Measurements from ENCODE around the gene MKNK2.

Gene MKNK2

DNA sequence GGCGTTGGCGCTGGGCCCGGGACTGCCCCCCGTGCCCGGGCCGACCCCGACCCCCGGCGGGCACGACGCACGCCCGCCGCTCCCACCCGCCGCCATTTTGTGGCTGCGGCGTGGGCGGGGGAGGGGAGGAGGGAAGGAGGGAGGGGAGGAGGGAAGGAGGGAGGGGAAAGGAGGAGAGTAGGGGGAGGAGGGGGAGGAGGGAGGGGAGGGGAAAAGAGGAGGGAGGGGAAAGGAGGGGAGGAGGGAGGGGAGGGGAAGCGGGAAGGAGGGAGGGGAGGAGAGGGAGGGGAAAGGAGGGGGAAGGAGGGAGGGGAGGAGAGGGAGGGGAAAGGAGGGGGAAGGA is 35.5 kb downstream of the MKNK2 start, which contains the start of gene BTBD2:
Gene BTBD2 (minus strand): TSS at position 107 of the 343 bp plus-strand sequence. CDS start 11 bp downstream, at position 96.
- Histone ChIP-seq H3K9ac (ENCODE audit: low read length) (peak within 1 kb of the TSS; percentile 68), H3K4me1 (ENCODE audit: insufficient read depth, low read length, severe bottlenecking) (peaks cover 14% of the 10 kb centered on the region), H3K9me3 (ENCODE audit: low read length) (no peaks in the 10 kb centered on the region), H2AFZ (ENCODE audit: low read length) (no peak within 1 kb of the TSS), H3F3A (ENCODE audit: insufficient read depth, low read length) (no peaks in the 10 kb centered on the region), H3K27me3 (ENCODE audit: insufficient read depth, low read length) (no peaks in the 10 kb centered on the region), H3K36me3 (ENCODE audit: insufficient read depth, low read length) (no peaks in the 10 kb centered on the region), H3K79me2 (ENCODE audit: insufficient read depth, low read length) (no peaks in the 10 kb centered on the region), H4K20me1 (ENCODE audit: insufficient read depth, low read length) (no peaks in the 10 kb centered on the region), H3K4me3 (ENCODE audit: low read depth, low read length, poor library complexity, severe bottlenecking) (peak within 1 kb of the TSS; percentile 71), H3K9me2 (ENCODE audit: low read depth, low read length) (no peaks in the 10 kb centered on the region), H3K27ac (ENCODE audit: low read depth, low read length, poor library complexity, severe bottlenecking) (no peak within 1 kb of the TSS), H3K4me2 (ENCODE audit: low read length) (peak within 1 kb of the TSS; percentile 78)
- no peak for TF ChIP-seq EZH2 (IDR thresholded peaks at IDR 0.05; ENCODE audit: borderline replicate concordance, low read length)
- TF ChIP-seq, protein P1, sequence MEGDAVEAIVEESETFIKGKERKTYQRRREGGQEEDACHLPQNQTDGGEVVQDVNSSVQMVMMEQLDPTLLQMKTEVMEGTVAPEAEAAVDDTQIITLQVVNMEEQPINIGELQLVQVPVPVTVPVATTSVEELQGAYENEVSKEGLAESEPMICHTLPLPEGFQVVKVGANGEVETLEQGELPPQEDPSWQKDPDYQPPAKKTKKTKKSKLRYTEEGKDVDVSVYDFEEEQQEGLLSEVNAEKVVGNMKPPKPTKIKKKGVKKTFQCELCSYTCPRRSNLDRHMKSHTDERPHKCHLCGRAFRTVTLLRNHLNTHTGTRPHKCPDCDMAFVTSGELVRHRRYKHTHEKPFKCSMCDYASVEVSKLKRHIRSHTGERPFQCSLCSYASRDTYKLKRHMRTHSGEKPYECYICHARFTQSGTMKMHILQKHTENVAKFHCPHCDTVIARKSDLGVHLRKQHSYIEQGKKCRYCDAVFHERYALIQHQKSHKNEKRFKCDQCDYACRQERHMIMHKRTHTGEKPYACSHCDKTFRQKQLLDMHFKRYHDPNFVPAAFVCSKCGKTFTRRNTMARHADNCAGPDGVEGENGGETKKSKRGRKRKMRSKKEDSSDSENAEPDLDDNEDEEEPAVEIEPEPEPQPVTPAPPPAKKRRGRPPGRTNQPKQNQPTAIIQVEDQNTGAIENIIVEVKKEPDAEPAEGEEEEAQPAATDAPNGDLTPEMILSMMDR (IDR thresholded peaks at IDR 0.05; ENCODE audit: low read length): no peak

DNA sequence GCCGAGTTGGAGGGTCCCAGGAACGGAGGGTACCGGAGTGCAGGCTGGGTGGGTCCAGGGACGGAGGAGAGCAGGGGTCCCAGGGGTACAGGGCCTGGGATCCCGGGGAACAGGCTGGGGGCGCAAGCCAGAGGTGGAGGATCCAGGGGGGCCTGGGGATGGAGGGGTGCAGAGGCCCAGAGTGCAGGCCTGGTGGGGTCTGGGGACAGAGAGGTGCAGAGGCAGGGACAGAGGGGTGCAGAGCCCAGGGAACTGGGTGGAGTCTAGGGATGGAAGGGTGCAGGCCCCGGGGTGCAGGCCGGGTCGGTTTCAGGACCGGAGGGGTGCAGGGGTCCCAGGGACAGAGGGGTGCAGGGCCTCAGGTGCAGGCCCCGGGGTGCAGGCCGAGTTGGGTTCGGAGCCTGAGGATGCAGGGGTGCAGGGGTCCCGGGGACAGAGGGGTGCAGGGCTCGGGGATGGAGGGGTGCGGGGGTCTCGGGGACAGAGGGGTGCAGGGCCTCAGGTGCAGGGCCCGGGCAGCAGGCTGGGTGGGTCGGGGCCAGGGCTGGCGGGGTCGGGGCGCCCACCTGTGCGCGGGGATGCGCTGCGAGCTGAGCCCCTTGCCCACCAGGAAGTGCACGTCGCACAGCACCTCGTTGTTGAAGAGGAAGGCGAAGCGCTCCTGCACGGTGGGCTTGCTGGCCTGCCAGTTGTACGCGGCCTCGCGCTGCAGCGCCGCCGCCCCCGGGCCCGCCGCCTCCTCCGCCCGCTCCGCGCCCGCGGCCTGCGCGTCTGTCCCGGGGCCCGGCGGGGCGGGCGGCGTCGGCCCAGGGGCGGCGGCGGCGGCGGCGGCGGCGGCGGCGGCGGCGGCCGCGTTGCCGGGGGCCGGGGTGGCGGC is 36.1 kb downstream of the MKNK2 start:
- H3K4me2 ChIP-seq (ENCODE audit: low read length): peak overlapping the region; percentile 78
- H3K27ac ChIP-seq (ENCODE audit: low read depth, low read length, poor library complexity, severe bottlenecking): no peak overlapping the region
- no peaks in the 10 kb centered on the region for H3F3A ChIP-seq (ENCODE audit: insufficient read depth, low read length)
- no peaks in the 10 kb centered on the region for H3K9me2 ChIP-seq (ENCODE audit: low read depth, low read length)
- H3K9ac ChIP-seq (ENCODE audit: low read length): peak overlapping the region; percentile 68
- no peak overlapping the region for H2AFZ ChIP-seq (ENCODE audit: low read length)
- peak overlapping the region; percentile 71 for H3K4me3 ChIP-seq (ENCODE audit: low read depth, low read length, poor library complexity, severe bottlenecking)
- no peaks in the 10 kb centered on the region for H3K9me3 ChIP-seq (ENCODE audit: low read length)
- H3K79me2 ChIP-seq (ENCODE audit: insufficient read depth, low read length): no peaks in the 10 kb centered on the region
- TF ChIP-seq, protein P1 (IDR thresholded peaks at IDR 0.05; ENCODE audit: low read length): no peak
- no peak for TF ChIP-seq EZH2 (IDR thresholded peaks at IDR 0.05; ENCODE audit: borderline replicate concordance, low read length)
- H3K4me1 ChIP-seq (ENCODE audit: insufficient read depth, low read length, severe bottlenecking): peaks cover 14% of the 10 kb centered on the region
- H3K27me3 ChIP-seq (ENCODE audit: insufficient read depth, low read length): no peaks in the 10 kb centered on the region
- no peaks in the 10 kb centered on the region for H3K36me3 ChIP-seq (ENCODE audit: insufficient read depth, low read length)
- H4K20me1 ChIP-seq (ENCODE audit: insufficient read depth, low read length): no peaks in the 10 kb centered on the region

DNA sequence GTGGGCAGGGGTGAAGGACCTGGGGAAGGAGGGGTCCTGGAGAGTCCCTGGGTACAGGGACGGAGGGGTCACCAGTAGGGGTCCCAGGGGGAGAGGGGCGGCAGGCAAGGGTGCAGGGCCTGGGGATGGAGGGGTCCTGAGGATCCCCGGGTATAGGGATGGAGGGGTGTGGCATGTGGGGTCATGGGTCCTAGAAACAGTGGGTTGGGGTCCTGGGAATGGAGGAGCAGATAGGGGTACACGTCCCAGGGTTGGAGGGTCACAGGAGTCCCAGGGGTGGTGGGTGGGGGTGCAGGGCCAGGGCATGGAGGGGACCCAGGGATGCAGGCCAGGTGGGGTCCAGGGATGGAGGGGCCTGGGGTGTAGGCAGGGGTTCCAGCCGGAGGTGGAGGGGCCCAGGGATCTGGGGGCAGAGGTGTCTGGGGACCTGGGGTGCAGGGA is 36.9 kb downstream of the MKNK2 start:
- no peak for TF ChIP-seq EZH2 (IDR thresholded peaks at IDR 0.05; ENCODE audit: borderline replicate concordance, low read length)
- TF ChIP-seq, protein P1 (IDR thresholded peaks at IDR 0.05; ENCODE audit: low read length): no peak
- H3K9me3 ChIP-seq (ENCODE audit: low read length): no peaks in the 10 kb centered on the region
- H3F3A ChIP-seq (ENCODE audit: insufficient read depth, low read length): no peaks in the 10 kb centered on the region
- H2AFZ ChIP-seq (ENCODE audit: low read length): no peak overlapping the region
- H3K4me3 ChIP-seq (ENCODE audit: low read depth, low read length, poor library complexity, severe bottlenecking): peak overlapping the region; percentile 71
- H3K79me2 ChIP-seq (ENCODE audit: insufficient read depth, low read length): no peaks in the 10 kb centered on the region
- H3K27me3 ChIP-seq (ENCODE audit: insufficient read depth, low read length): no peaks in the 10 kb centered on the region
- H3K27ac ChIP-seq (ENCODE audit: low read depth, low read length, poor library complexity, severe bottlenecking): no peak overlapping the region
- H3K4me1 ChIP-seq (ENCODE audit: insufficient read depth, low read length, severe bottlenecking): peaks cover 14% of the 10 kb centered on the region
- no peaks in the 10 kb centered on the region for H3K9me2 ChIP-seq (ENCODE audit: low read depth, low read length)
- peak overlapping the region; percentile 68; the same call in 1 of the 2 replicates for H3K9ac ChIP-seq (ENCODE audit: low read length)
- H3K36me3 ChIP-seq (ENCODE audit: insufficient read depth, low read length): no peaks in the 10 kb centered on the region
- H3K4me2 ChIP-seq (ENCODE audit: low read length): peak overlapping the region; percentile 78
- no peaks in the 10 kb centered on the region for H4K20me1 ChIP-seq (ENCODE audit: insufficient read depth, low read length)

Measured in OCI-LY1 (cell line).